GM19043 (cell line): ENCODE data around the gene AGFG1.
"Not testable (repeated sequence)": the region's sequence is repeated elsewhere in the genome, so short reads cannot be mapped to it uniquely, and the experiment has no call there.

Experiments used
- ATAC-seq: cut with Tn5 transposase; IDR thresholded peaks from one replicate; pipeline ENCODE4 v1.9.1; 2021; ENCODE audit warnings: low read depth; ENCODE audit not compliant: unreplicated experiment

The AGFG1 gene

GRCh38 chr2:227598835-227599503 lies 127.0 kb downstream of the AGFG1 start, which contains the start of gene SCYGR2:
SCYGR2 (plus strand) TSS chr2:227598893; CDS start chr2:227598893, 0 bp downstream.
- ATAC-seq = not testable (repeated sequence)

DNA sequence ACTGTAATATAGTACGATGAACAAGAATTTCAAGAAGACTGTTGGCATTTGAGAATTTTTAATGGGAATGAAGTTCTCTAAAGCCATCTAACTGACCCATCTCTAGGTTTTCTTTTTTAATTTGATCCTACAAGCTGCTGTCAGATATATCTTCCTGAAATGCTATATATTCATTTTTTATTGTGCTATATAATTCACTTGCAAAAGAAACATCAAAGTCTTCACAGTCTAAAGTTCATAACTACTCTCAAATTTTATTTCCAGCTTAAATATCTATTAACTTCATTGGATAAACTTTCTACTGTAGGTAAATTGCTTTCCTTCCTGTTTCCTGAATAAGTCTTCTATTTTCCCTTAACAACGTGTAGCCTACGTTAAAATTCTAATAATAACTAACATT lies 130.4 kb downstream of the AGFG1 start:
- no peak for ATAC-seq

- ATAC-seq = no peak
Observed at GRCh38 chr2:227606476-227606875, 134.5 kb downstream of the AGFG1 start.

DNA sequence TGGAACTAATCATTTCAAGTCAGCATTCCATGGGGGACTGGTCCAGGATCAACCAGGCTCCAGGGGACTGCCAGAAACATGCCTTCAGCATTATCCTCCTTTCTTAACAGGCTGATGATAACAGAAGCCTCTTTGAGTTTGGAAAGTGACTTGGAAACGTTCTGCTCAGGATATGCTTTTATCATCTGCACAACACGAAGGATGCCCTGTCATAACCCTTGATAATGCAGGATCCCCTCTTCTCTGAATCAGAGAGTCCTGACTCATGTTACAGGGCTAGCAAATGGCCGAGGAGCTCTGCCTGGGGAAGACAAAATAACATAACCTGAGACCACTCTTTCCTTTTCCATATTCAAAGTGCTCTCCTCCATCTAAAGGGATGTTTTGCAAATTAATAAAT lies 136.0 kb downstream of the AGFG1 start:
- ATAC-seq = no peak

- ATAC-seq = peak; percentile 60
Observed at GRCh38 chr2:227608561-227609338, 136.8 kb downstream of the AGFG1 start.

DNA sequence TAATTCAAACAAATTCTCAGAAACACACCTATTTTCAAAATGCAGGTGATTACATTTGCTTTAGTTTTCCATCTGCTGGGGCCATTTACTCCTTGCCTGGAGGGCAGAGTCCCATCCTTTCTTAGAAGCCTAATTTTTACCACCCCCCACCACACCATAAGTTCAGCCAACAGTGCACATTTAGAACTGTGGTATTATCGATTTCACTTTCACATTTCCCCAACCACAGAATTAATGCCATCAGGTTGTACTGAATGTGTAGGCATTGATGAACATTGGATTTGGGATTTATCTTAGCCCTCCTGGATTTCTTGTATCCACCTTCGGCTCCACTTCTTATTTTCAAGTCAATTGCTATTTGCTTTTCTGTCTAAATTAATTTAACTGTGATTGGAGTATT lies 138.2 kb downstream of the AGFG1 start:
- ATAC-seq = no peak
